Endothelial cell of umbilical vein (primary cell): ENCODE data around the gene FBXW4.

Source experiments
- EZH2 ChIP-seq: IDR thresholded peaks from 2 replicates; pipeline ENCODE4 v1.6.1; 2012; ENCODE audit warnings: borderline replicate concordance, low read depth, mild to moderate bottlenecking, moderate library complexity, low read length, inconsistent platforms; ENCODE audit not compliant: severe bottlenecking
- MYC ChIP-seq: IDR thresholded peaks from one replicate; pipeline ENCODE4 v1.6.1; 2011; ENCODE audit warnings: mild to moderate bottlenecking, low read depth, low read length
- POLR2AphosphoS5 ChIP-seq: IDR thresholded peaks from 2 replicates; pipeline ENCODE4 v1.6.1; 2012; ENCODE audit warnings: low read depth, mild to moderate bottlenecking, control low read depth, low read length, moderate library complexity; ENCODE audit not compliant: insufficient read depth
- TF ChIP-seq, protein P1 (sequence below), 2 donors: IDR thresholded peaks; 1 replicate in 1 of 2; 2 replicates in 1 of 2; pipeline ENCODE4 v1.5.1; 2011; ENCODE audit warnings: low read length in 2 of 2, mild to moderate bottlenecking in 2 of 2, moderate library complexity in 2 of 2, control low read depth in 1 of 2, inconsistent platforms in 1 of 2, low read depth in 1 of 2; ENCODE audit not compliant: insufficient read depth in 1 of 2; ENCODE audit errors: extremely low read depth in 1 of 2

DNA sequence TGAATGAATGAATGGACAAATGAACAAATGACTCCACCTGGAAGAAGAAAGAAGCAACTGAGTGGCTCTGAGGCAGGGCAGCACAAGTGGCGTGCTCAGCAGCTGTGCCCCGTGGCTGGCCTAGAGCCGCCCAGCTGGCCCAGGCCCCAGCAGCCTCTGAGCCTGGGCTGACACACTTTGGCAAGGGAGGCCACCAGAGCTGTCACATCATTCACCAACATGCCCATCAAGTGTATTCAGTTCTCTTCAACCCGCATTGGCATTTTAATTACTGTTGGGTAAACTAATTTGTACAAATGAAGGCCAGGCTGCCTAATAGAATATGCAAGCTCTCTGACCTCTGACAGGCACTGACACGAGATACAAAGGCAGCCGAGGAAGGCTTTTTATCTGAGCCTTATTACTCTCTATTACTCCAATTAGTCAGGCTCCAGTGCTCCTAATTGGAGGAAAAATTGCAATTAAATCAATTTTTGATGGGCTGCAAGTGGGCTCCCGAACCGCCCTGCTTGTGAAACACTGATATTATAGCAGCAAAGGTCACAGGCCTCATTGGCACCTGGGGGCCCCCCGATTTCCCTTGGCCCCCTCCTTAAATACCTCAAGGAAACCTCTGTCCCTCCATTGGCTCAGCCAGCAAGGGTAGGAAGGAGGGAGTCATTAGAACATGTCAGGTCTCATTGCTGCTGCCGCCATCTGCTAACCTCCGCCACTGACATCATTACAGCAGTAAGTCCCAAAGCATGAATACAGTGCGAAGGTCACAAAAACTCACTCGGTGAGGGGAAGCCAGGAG, 64.9 kb downstream of the FBXW4 start:
- TF ChIP-seq, protein P1, sequence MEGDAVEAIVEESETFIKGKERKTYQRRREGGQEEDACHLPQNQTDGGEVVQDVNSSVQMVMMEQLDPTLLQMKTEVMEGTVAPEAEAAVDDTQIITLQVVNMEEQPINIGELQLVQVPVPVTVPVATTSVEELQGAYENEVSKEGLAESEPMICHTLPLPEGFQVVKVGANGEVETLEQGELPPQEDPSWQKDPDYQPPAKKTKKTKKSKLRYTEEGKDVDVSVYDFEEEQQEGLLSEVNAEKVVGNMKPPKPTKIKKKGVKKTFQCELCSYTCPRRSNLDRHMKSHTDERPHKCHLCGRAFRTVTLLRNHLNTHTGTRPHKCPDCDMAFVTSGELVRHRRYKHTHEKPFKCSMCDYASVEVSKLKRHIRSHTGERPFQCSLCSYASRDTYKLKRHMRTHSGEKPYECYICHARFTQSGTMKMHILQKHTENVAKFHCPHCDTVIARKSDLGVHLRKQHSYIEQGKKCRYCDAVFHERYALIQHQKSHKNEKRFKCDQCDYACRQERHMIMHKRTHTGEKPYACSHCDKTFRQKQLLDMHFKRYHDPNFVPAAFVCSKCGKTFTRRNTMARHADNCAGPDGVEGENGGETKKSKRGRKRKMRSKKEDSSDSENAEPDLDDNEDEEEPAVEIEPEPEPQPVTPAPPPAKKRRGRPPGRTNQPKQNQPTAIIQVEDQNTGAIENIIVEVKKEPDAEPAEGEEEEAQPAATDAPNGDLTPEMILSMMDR (IDR thresholded peaks at IDR 0.05; ENCODE audit: extremely low read depth in 1 of 2, insufficient read depth in 1 of 2, low read depth in 1 of 2, low read length in 2 of 2): no peak
- no peak for TF ChIP-seq EZH2
- TF ChIP-seq MYC: no peak
- no peak for TF ChIP-seq POLR2AphosphoS5
